SK-N-MC (cell line): ENCODE data around the gene ZFP92.
A peak's percentile ranks its signal among the peaks of the same experiment; 100 is the strongest.

Experiments
- DNase-seq: peaks from one replicate; pipeline ENCODE4 v3.0.0-alpha.2; 2011; ENCODE audit warnings: low read depth, low spot score
- H3K27ac ChIP-seq: fragments of 200-600 bp; sonication (generic); 2 replicates; pipeline ENCODE4 v1.5.1; 2016; ENCODE audit warnings: mixed run types
- H3K36me3 ChIP-seq: fragments of 200-600 bp; sonication (generic); 2 replicates; pipeline ENCODE4 v1.6.1; 2017; ENCODE audit warnings: antibody characterized with exemption, low read length, mixed read lengths; ENCODE audit not compliant: insufficient read depth
- H3K4me3 ChIP-seq: fragments of 200-600 bp; sonication (generic); 2 replicates; pipeline ENCODE4 v1.5.1; 2016
- H3K9ac ChIP-seq: fragments of 200-600 bp; sonication (generic); 2 replicates; pipeline ENCODE4 v1.8.0; 2017; ENCODE audit warnings: mixed run types, mixed read lengths; ENCODE audit not compliant: insufficient read length
- H3K9me3 ChIP-seq: fragments of 200-600 bp; sonication (generic); 2 replicates; pipeline ENCODE4 v1.6.1; 2017; ENCODE audit warnings: low read depth, mild to moderate bottlenecking, antibody characterized with exemption, low read length, moderate library complexity, mixed read lengths
- EZH2 ChIP-seq: fragments of 200-600 bp; sonication (generic); IDR thresholded peaks from one replicate; pipeline ENCODE4 v1.6.1; 2017; ENCODE audit warnings: antibody characterized with exemption
- FOXP2 ChIP-seq: optimal IDR thresholded peaks from 2 replicates; pipeline ENCODE3; 2011; ENCODE audit warnings: mild to moderate bottlenecking, moderate library complexity; ENCODE audit not compliant: insufficient read depth; ENCODE audit errors: extremely low read length, control extremely low read depth
- POLR2AphosphoS5 ChIP-seq: IDR thresholded peaks from 2 replicates; pipeline ENCODE4 v1.6.1; 2012; ENCODE audit warnings: mild to moderate bottlenecking, low read depth, low read length, borderline replicate concordance

Gene ZFP92

DNA sequence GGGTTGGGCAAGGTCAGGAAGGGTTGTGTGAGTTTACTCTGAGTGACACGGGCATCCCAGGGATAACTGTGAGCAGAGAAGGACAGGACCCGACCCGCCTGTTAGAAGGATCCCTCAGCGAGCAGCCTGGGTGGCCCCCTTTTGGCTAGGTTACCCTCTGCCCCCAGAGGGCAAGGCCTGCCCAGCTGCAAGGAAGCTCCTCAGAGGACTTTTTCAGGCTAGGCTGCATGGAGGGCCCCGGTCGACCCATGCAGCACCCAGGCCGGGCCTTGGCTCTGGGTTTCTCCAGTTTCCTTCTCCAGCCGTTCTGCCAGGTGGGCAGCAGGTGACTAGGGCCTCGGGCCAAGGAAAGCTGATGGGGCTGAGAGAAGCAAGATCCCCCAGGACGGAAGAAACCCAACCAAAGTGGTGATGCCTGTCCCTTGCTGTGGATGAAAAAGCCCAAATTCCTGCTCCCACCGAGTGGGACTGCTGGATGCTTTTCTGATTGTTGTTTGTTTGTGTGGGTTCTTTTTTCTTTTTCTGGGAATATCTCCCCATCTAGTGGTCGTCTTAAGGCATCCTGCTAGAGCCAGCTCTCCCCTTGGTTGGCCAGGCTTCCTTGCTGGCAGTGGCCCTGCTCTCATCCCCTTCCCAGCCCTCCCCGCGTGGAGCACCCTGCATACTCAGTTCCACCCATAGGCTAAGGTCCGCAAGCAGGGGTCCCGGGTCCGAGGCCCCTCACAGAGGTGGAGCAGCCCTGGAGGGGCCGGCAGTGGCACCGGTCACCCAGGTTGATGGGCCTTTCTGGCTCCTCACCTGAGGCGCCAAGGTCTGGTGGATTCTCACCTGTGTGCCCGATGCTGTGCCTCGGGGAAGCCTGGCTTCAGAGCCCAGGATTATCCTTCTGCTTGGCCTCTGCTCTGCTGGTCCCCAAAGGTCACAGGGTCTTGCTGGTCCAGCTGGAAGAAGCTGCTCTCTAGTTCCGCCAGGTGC lies 1.8 kb downstream of the ZFP92 start:
- Histone ChIP-seq H3K4me3 (peak overlapping the region; percentile 78), H3K9me3 (no peaks in the 10 kb centered on the region), H3K9ac (peak overlapping the region; percentile 37), H3K27ac (no peak overlapping the region), H3K36me3 (no peaks in the 10 kb centered on the region)
- DNase-seq: no peak
- TF ChIP-seq POLR2AphosphoS5: no peak
- no peak for TF ChIP-seq EZH2
- no peak for TF ChIP-seq FOXP2

DNA sequence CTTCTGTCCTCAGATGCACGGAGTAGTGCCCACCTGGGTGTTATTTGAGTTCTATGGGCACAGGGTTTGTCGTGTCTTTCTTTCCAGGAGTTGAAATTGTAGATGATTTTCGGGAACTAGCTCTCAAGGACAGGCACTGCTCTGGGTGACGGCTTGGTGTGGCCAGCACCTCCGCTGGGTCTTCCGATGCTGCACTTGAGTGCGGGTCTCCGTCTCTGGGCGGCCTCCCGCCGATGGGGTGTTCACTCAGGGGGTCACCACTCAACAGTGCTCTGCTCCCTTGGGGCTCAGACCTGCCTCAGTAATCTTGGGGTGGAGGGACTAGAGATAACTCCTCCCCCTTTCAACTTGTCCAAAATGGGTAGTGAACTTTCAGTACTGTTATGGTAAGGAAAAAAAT lies 2.5 kb downstream of the ZFP92 start:
- Histone ChIP-seq H3K9me3 (no peaks in the 10 kb centered on the region), H3K4me3 (no peak overlapping the region), H3K9ac (no peak overlapping the region), H3K36me3 (peaks cover 1% of the 10 kb centered on the region; the same call in 1 of the 2 replicates), H3K27ac (no peak overlapping the region)
- TF ChIP-seq POLR2AphosphoS5: no peak
- no peak for TF ChIP-seq EZH2
- no peak for TF ChIP-seq FOXP2
- no peak for DNase-seq

DNA sequence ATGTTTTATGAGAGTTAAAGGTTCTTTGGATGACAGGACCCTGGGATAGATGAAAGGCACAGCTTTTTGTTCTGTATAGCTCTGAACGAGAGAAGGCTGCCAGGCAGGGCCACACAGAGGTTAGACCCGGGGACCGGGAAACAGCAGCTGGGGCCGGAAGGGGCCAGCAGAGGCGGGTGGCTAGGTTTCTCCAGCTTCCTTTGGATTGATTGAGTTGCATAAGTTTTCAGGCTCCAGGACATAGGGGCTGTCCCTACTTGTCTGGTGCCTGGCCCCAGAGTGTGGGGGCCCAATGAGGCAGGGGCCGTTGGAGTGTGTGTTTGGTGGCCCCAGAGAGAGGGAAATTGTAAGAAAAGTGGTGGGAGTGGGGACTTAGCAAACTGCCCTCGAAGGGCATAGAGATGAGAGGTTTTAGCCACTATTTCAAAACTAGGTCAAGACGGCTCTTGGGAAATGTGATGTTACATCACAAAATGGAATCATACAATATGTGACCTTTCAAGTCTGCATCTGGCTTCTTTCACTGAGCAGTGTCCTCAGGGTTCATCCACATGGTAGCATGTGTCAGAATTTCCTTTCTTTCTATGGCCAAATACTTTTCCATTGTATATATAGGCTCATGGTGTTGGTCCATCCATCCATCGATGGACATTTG lies 3.7 kb downstream of the ZFP92 start:
- no peak for TF ChIP-seq FOXP2
- TF ChIP-seq EZH2: no peak
- no peak for TF ChIP-seq POLR2AphosphoS5
- Histone ChIP-seq H3K9me3 (no peaks in the 10 kb centered on the region), H3K4me3 (no peak overlapping the region), H3K27ac (no peak overlapping the region), H3K36me3 (peaks cover 3% of the 10 kb centered on the region; the same call in 1 of the 2 replicates), H3K9ac (no peak overlapping the region)
- no peak for DNase-seq

DNA sequence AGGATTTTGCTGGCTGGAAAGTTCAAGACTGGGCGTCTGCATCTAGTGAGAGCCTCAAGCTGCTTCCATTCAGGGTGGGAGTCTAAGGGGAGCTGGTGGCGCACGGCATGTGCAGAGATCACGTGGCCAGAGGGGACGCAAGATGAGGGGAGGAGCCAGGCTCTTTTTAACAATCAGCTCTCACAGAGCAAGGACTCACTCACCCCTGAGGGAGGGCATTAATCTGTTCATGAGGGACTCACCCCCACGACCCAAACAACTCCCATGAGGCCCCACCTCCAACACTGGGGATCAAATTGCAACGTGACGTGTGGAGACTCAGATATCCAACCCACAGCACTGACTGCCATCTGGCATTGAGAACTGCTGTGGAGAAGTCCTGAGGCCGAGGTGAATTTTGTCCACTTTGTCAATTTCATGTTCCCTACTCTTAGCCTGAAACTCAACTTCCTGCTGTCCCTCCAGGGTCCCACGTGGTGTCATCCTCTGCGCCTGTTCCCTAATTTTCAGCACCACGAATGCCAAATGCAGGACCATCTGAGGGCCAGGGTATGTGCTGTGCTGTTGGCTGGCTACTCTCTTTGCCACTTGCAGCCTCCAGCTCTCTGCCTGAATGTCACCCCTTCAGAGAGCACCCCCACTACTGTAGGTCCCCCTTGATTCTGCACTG lies 5.6 kb downstream of the ZFP92 start:
- Histone ChIP-seq H3K4me3 (no peak overlapping the region), H3K27ac (no peak overlapping the region), H3K9me3 (no peaks in the 10 kb centered on the region), H3K9ac (no peak overlapping the region), H3K36me3 (peaks cover 3% of the 10 kb centered on the region; the same call in 1 of the 2 replicates)
- TF ChIP-seq FOXP2 (no peak), POLR2AphosphoS5 (no peak), EZH2 (no peak)
- DNase-seq: no peak

DNA sequence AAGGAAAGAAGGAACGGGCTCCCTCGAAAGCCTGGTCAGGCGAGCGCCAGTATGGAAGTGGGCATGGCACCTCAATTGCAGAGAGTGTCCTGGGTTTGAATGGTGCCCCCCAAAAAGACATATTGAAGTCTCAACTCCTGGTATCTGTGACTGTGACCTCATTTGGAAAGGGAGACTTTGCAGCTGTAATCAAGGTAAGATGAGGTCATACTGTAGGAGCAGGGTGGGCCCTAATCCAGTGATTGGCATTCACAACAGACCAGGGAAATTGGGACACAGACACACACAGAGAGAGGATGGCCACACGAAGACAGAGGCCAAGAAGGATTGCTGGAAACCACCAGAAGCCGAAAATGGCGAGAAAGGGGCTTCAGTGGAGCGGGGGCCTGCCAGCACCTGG lies 6.4 kb downstream of the ZFP92 start:
- Histone ChIP-seq H3K9me3 (no peaks in the 10 kb centered on the region), H3K27ac (no peak overlapping the region), H3K4me3 (no peak overlapping the region), H3K36me3 (peaks cover 3% of the 10 kb centered on the region; the same call in 1 of the 2 replicates), H3K9ac (no peak overlapping the region)
- no peak for DNase-seq
- TF ChIP-seq EZH2 (no peak), FOXP2 (no peak), POLR2AphosphoS5 (no peak)

DNA sequence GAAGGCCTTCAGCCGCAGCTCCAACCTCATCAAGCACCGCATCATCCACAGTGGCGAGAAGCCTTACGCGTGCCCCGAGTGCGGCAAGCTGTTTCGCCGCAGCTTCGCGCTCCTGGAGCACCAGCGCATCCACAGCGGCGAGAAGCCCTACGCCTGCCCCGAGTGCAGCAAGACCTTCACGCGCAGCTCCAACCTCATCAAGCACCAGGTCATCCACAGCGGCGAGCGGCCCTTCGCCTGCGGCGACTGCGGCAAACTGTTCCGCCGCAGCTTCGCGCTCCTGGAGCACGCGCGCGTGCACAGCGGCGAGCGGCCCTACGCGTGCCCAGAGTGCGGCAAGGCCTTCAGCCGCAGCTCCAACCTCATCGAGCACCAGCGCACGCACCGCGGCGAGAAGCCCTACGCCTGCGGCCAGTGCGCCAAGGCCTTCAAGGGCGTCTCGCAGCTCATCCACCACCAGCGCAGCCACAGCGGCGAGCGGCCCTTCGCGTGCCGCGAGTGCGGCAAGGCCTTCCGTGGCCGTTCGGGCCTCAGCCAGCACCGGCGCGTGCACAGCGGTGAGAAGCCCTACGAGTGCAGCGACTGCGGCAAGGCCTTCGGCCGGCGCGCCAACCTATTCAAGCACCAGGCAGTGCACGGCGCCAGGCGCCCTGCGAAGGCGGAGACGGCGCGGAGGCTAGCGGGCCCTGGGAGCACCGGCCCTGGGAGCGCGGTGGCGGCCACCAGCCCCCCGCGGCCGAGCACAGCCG lies 9.8 kb downstream of the ZFP92 start:
- no peak for DNase-seq
- TF ChIP-seq POLR2AphosphoS5 (no peak), FOXP2 (no peak), EZH2 (no peak)
- Histone ChIP-seq H3K9me3 (no peaks in the 10 kb centered on the region), H3K27ac (no peak overlapping the region), H3K36me3 (peaks cover 3% of the 10 kb centered on the region; the same call in 1 of the 2 replicates), H3K4me3 (no peak overlapping the region), H3K9ac (no peak overlapping the region)

DNA sequence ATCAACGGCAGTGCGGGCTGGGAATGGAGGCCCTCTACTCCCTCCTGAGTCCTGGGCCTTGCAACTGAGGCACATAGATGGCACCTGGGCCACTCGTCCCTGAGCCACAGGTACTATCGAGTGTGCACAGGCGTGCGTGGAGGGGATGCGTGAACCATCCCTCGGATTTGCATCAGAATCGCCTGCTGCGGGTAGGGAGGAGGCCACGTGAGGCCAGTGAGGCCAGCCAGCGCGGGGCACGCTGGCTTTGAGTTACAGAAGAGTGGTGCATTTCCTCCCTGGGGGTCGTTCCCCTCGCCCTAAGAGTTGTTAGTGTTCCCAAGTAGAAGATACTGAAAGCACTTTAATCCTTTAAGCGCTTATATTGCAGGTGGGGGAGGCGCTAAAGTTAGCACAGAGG lies 10.6 kb downstream of the ZFP92 start:
- no peak overlapping the region for H3K9ac ChIP-seq
- DNase-seq: no peak
- peaks cover 3% of the 10 kb centered on the region; the same call in 1 of the 2 replicates for H3K36me3 ChIP-seq
- H3K4me3 ChIP-seq: no peak overlapping the region
- H3K9me3 ChIP-seq: no peaks in the 10 kb centered on the region
- TF ChIP-seq EZH2 (no peak), FOXP2 (no peak), POLR2AphosphoS5 (no peak)
- H3K27ac ChIP-seq: no peak overlapping the region
